Thyroid gland (tissue), 4 donors: ENCODE measurements around the gene SPPL2A. TPM values are rescaled to one million over a fixed set of nuclear protein-coding genes. Genes with fewer than 3 reads are reported as not detected.
A peak's percentile ranks its signal among the peaks of the same experiment; 100 is the strongest.

Experiments
- DNase-seq, 2 donors: peaks; one replicate each; pipeline ENCODE4 v3.0.0-alpha.2; 2019
- H3K27ac ChIP-seq, 3 donors: fragments of 200-600 bp; sonication (generic); 1 replicate in 2 of 3; 2 replicates in 1 of 3; pipeline ENCODE4 v1.5.1; 2016 to 2019; ENCODE audit warnings: mild to moderate bottlenecking in 1 of 3, moderate library complexity in 1 of 3
- H3K27me3 ChIP-seq: fragments of 200-600 bp; sonication (generic); one replicate; pipeline ENCODE4 v1.5.1; 2019
- H3K36me3 ChIP-seq, 2 donors: fragments of 200-600 bp; sonication (generic); one replicate each; pipeline ENCODE4 v1.5.1; 2016 to 2019
- H3K4me1 ChIP-seq, 2 donors: fragments of 200-600 bp; sonication (generic); one replicate each; pipeline ENCODE4 v1.5.1; 2017 to 2019
- H3K4me3 ChIP-seq, 3 donors: fragments of 200-600 bp; sonication (generic); replicated peaks in 1 of 3; 1 replicate in 2 of 3; 2 replicates in 1 of 3; pipeline ENCODE4 v1.5.1; 2016; ENCODE audit warnings: mild to moderate bottlenecking in 1 of 3
- H3K9me3 ChIP-seq: fragments of 200-600 bp; sonication (generic); one replicate; pipeline ENCODE4 v1.5.1; 2017
- POLR2A ChIP-seq, 2 donors: fragments of 450-650 bp; IDR thresholded peaks; one replicate each; pipeline ENCODE4 v1.6.1; 2017; ENCODE audit warnings: antibody characterized with exemption in 2 of 2, mild to moderate bottlenecking in 2 of 2, moderate library complexity in 1 of 2
- WGBS, 2 donors: methylation state at CpG; one replicate each; pipeline ENCODE4 v1.1.5; 2017; 5-methylcytosine and 5-hydroxymethylcytosine counted together
- intact Hi-C: fragments of 100-400 bp; cut with DNase I; formaldehyde crosslinking; loops from one replicate; pipeline ENCODE4 v1.15.1; 2023
- total RNA-seq, 4 donors: library from RNA; depleted of rRNA; stranded (reverse); fragments of >200 nt; gene quantifications; one replicate each; pipeline ENCODE4 v1.2.3, GENCODE V29; 2016
- TF ChIP-seq, protein P1 (sequence below), 6 experiments: fragments of 200-600 bp in 3 of 6; fragments of 450-650 bp in 3 of 6; sonication (generic) in 3 of 6; IDR thresholded peaks; one replicate each; pipeline ENCODE4 v1.5.1; 2016 to 2019; ENCODE audit warnings: antibody characterized with exemption in 6 of 6, mild to moderate bottlenecking in 2 of 6, inconsistent platforms in 1 of 6, moderate library complexity in 1 of 6

Gene SPPL2A
- total RNA-seq, 4 donors from 2014 or later = 174 to 468 (median 256) TPM

DNA sequence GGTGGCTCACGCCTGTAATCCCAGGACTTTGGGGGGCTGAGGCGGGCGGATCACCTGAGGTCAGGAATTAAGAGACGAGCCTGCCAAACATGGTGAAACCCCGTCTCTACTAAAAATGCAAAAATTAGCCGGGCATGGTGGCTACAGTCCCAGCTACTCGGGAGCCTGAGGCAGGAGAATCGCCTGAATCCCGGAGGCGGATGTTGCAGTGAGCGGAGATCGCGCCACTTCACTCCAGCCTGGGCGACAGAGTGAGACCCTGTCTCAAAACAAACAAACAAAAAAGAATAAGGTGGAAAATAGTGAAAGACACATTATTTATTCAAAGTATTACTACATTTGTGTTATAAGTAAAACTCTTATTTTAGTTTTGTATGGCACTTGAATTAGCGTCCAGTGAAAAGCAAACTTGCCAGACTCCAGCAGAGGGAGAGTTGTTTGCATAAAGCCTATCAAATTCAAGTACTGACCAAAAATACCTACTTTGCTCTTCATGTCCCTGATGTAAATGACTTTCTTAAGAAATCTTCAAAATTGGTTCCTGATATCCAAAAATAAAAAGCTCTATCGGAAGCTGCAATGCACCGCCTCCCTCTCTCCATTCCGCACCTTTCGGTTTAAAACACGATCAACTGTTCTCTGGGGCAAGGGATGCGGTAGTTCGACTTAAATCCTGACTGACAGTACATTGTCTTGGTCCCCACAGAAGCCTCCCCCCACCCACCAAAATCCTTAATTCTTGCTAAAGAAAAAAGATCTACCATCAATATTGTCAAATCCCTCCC, 80.1 kb downstream of the SPPL2A start:
- H3K36me3 ChIP-seq = no peaks in the 10 kb centered on the region
- peak overlapping the region; percentile 69 to 85 (median 75) for H3K4me3 ChIP-seq
- no peaks in the 10 kb centered on the region for H3K27me3 ChIP-seq
- intact Hi-C loops = no loop called here
- H3K4me1 ChIP-seq = peaks cover 7 to 15% of the 10 kb centered on the region in 2 donors
- peak; percentile 17 for DNase-seq
- WGBS, 2 donors = 48% methylated on average over 22 of the region's 22 CpGs
- TF ChIP-seq, protein P1, sequence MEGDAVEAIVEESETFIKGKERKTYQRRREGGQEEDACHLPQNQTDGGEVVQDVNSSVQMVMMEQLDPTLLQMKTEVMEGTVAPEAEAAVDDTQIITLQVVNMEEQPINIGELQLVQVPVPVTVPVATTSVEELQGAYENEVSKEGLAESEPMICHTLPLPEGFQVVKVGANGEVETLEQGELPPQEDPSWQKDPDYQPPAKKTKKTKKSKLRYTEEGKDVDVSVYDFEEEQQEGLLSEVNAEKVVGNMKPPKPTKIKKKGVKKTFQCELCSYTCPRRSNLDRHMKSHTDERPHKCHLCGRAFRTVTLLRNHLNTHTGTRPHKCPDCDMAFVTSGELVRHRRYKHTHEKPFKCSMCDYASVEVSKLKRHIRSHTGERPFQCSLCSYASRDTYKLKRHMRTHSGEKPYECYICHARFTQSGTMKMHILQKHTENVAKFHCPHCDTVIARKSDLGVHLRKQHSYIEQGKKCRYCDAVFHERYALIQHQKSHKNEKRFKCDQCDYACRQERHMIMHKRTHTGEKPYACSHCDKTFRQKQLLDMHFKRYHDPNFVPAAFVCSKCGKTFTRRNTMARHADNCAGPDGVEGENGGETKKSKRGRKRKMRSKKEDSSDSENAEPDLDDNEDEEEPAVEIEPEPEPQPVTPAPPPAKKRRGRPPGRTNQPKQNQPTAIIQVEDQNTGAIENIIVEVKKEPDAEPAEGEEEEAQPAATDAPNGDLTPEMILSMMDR (IDR thresholded peaks at IDR 0.05) = peak in 1 of 6 experiments; percentile 30
- TF ChIP-seq POLR2A (IDR thresholded peaks at IDR 0.05) = no peak
- no peaks in the 10 kb centered on the region for H3K9me3 ChIP-seq
- peak overlapping the region; percentile 96 to 97 (median 97) for H3K27ac ChIP-seq

DNA sequence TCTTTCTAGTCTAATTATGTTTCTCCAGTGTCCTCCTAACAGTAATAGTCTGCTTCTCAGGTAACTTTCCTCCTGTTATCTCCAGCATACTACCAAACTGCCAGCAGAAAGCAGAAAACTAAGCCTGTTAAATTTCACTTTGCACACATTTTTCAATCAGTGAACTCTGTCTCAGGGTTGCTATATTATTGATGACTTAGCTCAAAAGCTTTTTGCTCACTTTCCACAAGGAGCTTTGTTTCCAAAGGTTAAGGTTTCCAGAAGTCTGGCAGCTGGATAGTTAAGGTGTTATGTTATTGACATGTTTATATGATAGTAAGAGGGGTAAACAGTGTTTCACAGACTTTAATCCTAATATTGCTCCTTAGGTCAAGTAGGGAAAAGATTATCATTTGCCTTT, 84.0 kb downstream of the SPPL2A start:
- H3K36me3 ChIP-seq = no peaks in the 10 kb centered on the region
- no peak for DNase-seq
- intact Hi-C loops = no loop called here
- H3K4me1 ChIP-seq = peaks cover 7 to 8% of the 10 kb centered on the region in 2 donors
- H3K27ac ChIP-seq = no peak overlapping the region
- H3K9me3 ChIP-seq = no peaks in the 10 kb centered on the region
- H3K4me3 ChIP-seq = no peak overlapping the region
- TF ChIP-seq POLR2A (IDR thresholded peaks at IDR 0.05) = no peak
- TF ChIP-seq, protein P1 (IDR thresholded peaks at IDR 0.05) = no peak
- H3K27me3 ChIP-seq = no peaks in the 10 kb centered on the region

GRCh38 chr15:50676799-50677483, 88.6 kb downstream of the SPPL2A start:
- no peak for TF ChIP-seq POLR2A (IDR thresholded peaks at IDR 0.05)
- TF ChIP-seq, protein P1 (IDR thresholded peaks at IDR 0.05) = no peak
- H3K36me3 ChIP-seq = no peaks in the 10 kb centered on the region
- WGBS, 2 donors = 89 to 90% methylated on average over 6 of the region's 6 CpGs
- H3K27ac ChIP-seq = no peak overlapping the region
- H3K9me3 ChIP-seq = no peaks in the 10 kb centered on the region
- H3K27me3 ChIP-seq = no peaks in the 10 kb centered on the region
- no peaks in the 10 kb centered on the region for H3K4me1 ChIP-seq
- intact Hi-C loops = loop anchor here (5.0 kb wide), 2 partner anchors 200 to 230 kb away; partner anchors contain the start of gene AP4E1
- no peak overlapping the region for H3K4me3 ChIP-seq
- no peak for DNase-seq

- DNase-seq = no peak
- TF ChIP-seq POLR2A (IDR thresholded peaks at IDR 0.05) = no peak
- TF ChIP-seq, protein P1 (IDR thresholded peaks at IDR 0.05) = peak; percentile 43 to 83 (median 74)
- Histone ChIP-seq H3K4me1 (no peaks in the 10 kb centered on the region), H3K36me3 (no peaks in the 10 kb centered on the region), H3K27me3 (no peaks in the 10 kb centered on the region), H3K4me3 (no peak overlapping the region), H3K9me3 (no peaks in the 10 kb centered on the region), H3K27ac (no peak overlapping the region)
- intact Hi-C loops = loop anchor here (5.0 kb wide), 2 partner anchors 202 to 232 kb away; partner anchors contain the start of gene AP4E1
Measured at GRCh38 chr15:50675535-50676144, 89.9 kb downstream of the SPPL2A start.
